Ovary (tissue), 9 donors: ENCODE measurements around the gene FLG2. TPM values are rescaled to one million over a fixed set of nuclear protein-coding genes. Genes with fewer than 3 reads are reported as not detected.

Experiments used
- DNase-seq, 5 donors: peaks; one replicate each; pipeline ENCODE4 v3.0.0-alpha.2; 2019 to 2020
- H3K27ac ChIP-seq, 2 donors: fragments of 200-600 bp; one replicate each; pipeline versions ENCODE4 v1.5.1 to v1.8.0; 2019 to 2022
- H3K27me3 ChIP-seq: fragments of 200-600 bp; one replicate; pipeline ENCODE4 v1.8.0; 2022
- H3K36me3 ChIP-seq: fragments of 200-600 bp; sonication (generic); one replicate; pipeline ENCODE4 v1.5.1; 2019
- H3K4me1 ChIP-seq: one replicate; pipeline ENCODE4 v1.8.1; 2013; ENCODE audit warnings: mild to moderate bottlenecking, moderate library complexity; ENCODE audit not compliant: insufficient read depth
- H3K4me3 ChIP-seq: fragments of 200-600 bp; sonication (generic); one replicate; pipeline ENCODE4 v1.5.1; 2017
- H3K9me3 ChIP-seq, 2 donors: fragments of 200-600 bp in 1 of 2; sonication (generic) in 1 of 2; one replicate each; pipeline versions ENCODE4 v1.5.1 to v1.8.1; 2013 to 2019; ENCODE audit warnings: mild to moderate bottlenecking in 1 of 2, moderate library complexity in 1 of 2
- CTCF ChIP-seq, 3 donors: fragments of 450-650 bp in 2 of 3; fragments of 200-600 bp in 1 of 3; IDR thresholded peaks; one replicate each; pipeline versions ENCODE4 v1.5.1 to v1.8.0; 2016 to 2022; ENCODE audit warnings: antibody characterized with exemption in 3 of 3, mild to moderate bottlenecking in 1 of 3
- EP300 ChIP-seq: sonication (generic); formaldehyde crosslinking; IDR thresholded peaks from one replicate; pipeline ENCODE4 v1.6.1; 2017; ENCODE audit warnings: antibody characterized with exemption
- POLR2A ChIP-seq: fragments of 450-650 bp; IDR thresholded peaks from one replicate; pipeline ENCODE4 v1.6.1; 2017; ENCODE audit warnings: antibody characterized with exemption, mild to moderate bottlenecking, moderate library complexity
- WGBS, 3 donors: extraction: QIAGEN DNeasy Blood & Tissue Kit in 1 of 3; methylation state at CpG; one replicate each; pipeline versions ENCODE4 v1.1.5 to v1.1.7; 2013 to 2017; 5-methylcytosine and 5-hydroxymethylcytosine counted together
- intact Hi-C, 4 donors: fragments of 100-400 bp; cut with DNase I; formaldehyde crosslinking; loops; one replicate each; pipeline versions ENCODE4 v1.11.0 to v1.15.1; 2022 to 2023
- polyA plus RNA-seq, 2 donors: library from polyadenylated mRNA; stranded (reverse); fragments of 200-250 nt in 1 of 2; fragments of 350-450 nt in 1 of 2; fragmentation: Illumina TruSeq in 1 of 2; extraction: RNeasy Lipid Tissue Mini Kit (QIAGEN cat#74804) in 1 of 2; gene quantifications; one replicate each; pipeline ENCODE4 v1.2.3, GENCODE V29; 2013 to 2014
- total RNA-seq, 7 donors: library from RNA; depleted of rRNA in 2 of 7; stranded (reverse); fragments of >200 nt in 2 of 7; fragmentation: NEBNext Ultra II Directional in 3 of 7; extraction: Animal tissue kit (Norgen Biotek cat#: 25700) in 3 of 7; gene quantifications; one replicate each; pipeline versions ENCODE4 v1.1.0 to v1.2.4, GENCODE V29; 2016 to 2023
- donor health status: DM: no; HTN: no; CAD: no; lungs with moderate emphysema.
- donor health status: DM: no; HTN: no; CAD: no.
- donor health status: Bipolar disorder and iron deficiency.
- donor health status: DM: yes; HTN: yes; CAD: no.
- donor health status: DM: no; HTN: no; CAD: no.
- donor health status: DM: yes; HTN: yes; CAD: no.

FLG2 gene
- total and polyA plus RNA-seq, 9 donors = not detected

- no peaks in the 10 kb centered on the region for H3K27me3 ChIP-seq
- no peak overlapping the region for H3K27ac ChIP-seq
- H3K9me3 ChIP-seq = no peaks in the 10 kb centered on the region
- no peak for DNase-seq
- WGBS, 3 donors = 25 to 44% (median 42%) methylated on average over 1 of the region's 1 CpG
- no peaks in the 10 kb centered on the region for H3K36me3 ChIP-seq
- no peak overlapping the region for H3K4me3 ChIP-seq
- intact Hi-C loops = no loop called here
- no peaks in the 10 kb centered on the region for H3K4me1 ChIP-seq
- TF ChIP-seq EP300 (no peak), POLR2A (no peak), CTCF (IDR thresholded peaks at IDR 0.05) (no peak)
These were observed 34.3 kb upstream of the FLG2 start for GRCh38 chr1:152394151-152394550.

GRCh38 chr1:152392909-152393308 is 33.1 kb upstream of the FLG2 start:
- DNase-seq = no peak
- no peak for TF ChIP-seq CTCF (IDR thresholded peaks at IDR 0.05)
- TF ChIP-seq POLR2A = no peak
- no peak for TF ChIP-seq EP300

GRCh38 chr1:152388889-152389288 is 29.1 kb upstream of the FLG2 start:
- no peak overlapping the region for H3K27ac ChIP-seq
- H3K4me3 ChIP-seq = no peak overlapping the region
- no peak for TF ChIP-seq POLR2A
- TF ChIP-seq CTCF (IDR thresholded peaks at IDR 0.05) = no peak
- TF ChIP-seq EP300 = no peak
- no peaks in the 10 kb centered on the region for H3K36me3 ChIP-seq
- no peaks in the 10 kb centered on the region for H3K27me3 ChIP-seq
- WGBS, 3 donors = 72 to 76% (median 73%) methylated on average over 4 of the region's 4 CpGs
- no peak for DNase-seq
- H3K9me3 ChIP-seq = no peaks in the 10 kb centered on the region
- H3K4me1 ChIP-seq = no peaks in the 10 kb centered on the region
- intact Hi-C loops = no loop called here

More at GRCh38 chr1:152392909-152393308, 33.1 kb upstream of the FLG2 start:
- intact Hi-C loops = no loop called here
- Histone ChIP-seq H3K36me3 (no peaks in the 10 kb centered on the region), H3K27me3 (no peaks in the 10 kb centered on the region), H3K4me3 (no peak overlapping the region), H3K9me3 (no peaks in the 10 kb centered on the region), H3K4me1 (no peaks in the 10 kb centered on the region), H3K27ac (no peak overlapping the region)
- 75 to 81% (median 75%) methylated on average over 2 of the region's 2 CpGs for WGBS, 3 donors

GRCh38 chr1:152386940-152387339 is 27.1 kb upstream of the FLG2 start:
- Histone ChIP-seq H3K9me3 (no peaks in the 10 kb centered on the region), H3K27ac (no peak overlapping the region), H3K4me1 (no peaks in the 10 kb centered on the region), H3K4me3 (no peak overlapping the region), H3K27me3 (no peaks in the 10 kb centered on the region), H3K36me3 (no peaks in the 10 kb centered on the region)
- DNase-seq = no peak
- no peak for TF ChIP-seq EP300
- TF ChIP-seq CTCF (IDR thresholded peaks at IDR 0.05) = no peak
- no peak for TF ChIP-seq POLR2A
- intact Hi-C loops = no loop called here
- 81 to 86% (median 84%) methylated on average over 2 of the region's 2 CpGs for WGBS, 3 donors
